K562 (cell line): Measurements from ENCODE around the gene GPRC5B.

Experiments used
- TEAD2 ChIP-seq: fragments of 450-650 bp; IDR thresholded peaks from 2 replicates; pipeline ENCODE4 v1.6.1; 2016; ENCODE audit warnings: missing genetic modification characterization, control low read depth, missing compliant biosample characterization
- TF ChIP-seq, protein P1 (sequence below): sonication (generic); formaldehyde crosslinking; IDR thresholded peaks from 2 replicates; pipeline ENCODE4 v1.8.0; 2022; ENCODE audit warnings: mild to moderate bottlenecking, missing genetic modification reagents, borderline replicate concordance

DNA sequence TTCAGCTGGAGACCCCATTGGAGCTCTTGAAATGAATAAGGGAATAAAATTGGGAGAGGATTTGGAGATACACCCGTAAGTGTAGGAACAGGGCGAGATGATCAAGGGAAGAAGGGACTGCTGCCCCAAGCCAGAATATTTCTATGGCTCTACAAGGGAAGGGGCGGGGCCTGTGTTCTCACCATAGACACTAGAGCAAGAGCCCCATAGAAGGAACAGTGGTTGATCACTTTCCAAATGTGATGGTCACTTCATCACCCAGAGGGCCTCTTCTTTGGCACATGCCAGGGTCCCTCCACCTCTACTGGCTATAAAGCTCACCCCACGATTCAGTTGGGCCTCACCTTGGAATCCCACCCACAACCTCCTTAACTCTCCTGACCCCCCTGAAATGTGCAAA, 25.0 kb downstream of the GPRC5B start:
- TF ChIP-seq, protein P1, sequence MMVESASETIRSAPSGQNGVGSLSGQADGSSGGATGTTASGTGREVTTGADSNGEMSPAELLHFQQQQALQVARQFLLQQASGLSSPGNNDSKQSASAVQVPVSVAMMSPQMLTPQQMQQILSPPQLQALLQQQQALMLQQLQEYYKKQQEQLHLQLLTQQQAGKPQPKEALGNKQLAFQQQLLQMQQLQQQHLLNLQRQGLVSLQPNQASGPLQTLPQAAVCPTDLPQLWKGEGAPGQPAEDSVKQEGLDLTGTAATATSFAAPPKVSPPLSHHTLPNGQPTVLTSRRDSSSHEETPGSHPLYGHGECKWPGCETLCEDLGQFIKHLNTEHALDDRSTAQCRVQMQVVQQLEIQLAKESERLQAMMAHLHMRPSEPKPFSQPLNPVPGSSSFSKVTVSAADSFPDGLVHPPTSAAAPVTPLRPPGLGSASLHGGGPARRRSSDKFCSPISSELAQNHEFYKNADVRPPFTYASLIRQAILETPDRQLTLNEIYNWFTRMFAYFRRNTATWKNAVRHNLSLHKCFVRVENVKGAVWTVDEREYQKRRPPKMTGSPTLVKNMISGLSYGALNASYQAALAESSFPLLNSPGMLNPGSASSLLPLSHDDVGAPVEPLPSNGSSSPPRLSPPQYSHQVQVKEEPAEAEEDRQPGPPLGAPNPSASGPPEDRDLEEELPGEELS (CRISPR knock-in tag): no peak
- no peak for TF ChIP-seq TEAD2 (tag)
